HUDEP-2 (cell line): ENCODE measurements around the gene TWIST2.

Experiments
- DNase-seq, 76 experiments: peaks; one replicate each; lab custom pipeline; 2025; ENCODE audit not compliant: unreplicated experiment in 76 of 76; lab: John Stamatoyannopoulos, UW

TWIST2 gene

DNA sequence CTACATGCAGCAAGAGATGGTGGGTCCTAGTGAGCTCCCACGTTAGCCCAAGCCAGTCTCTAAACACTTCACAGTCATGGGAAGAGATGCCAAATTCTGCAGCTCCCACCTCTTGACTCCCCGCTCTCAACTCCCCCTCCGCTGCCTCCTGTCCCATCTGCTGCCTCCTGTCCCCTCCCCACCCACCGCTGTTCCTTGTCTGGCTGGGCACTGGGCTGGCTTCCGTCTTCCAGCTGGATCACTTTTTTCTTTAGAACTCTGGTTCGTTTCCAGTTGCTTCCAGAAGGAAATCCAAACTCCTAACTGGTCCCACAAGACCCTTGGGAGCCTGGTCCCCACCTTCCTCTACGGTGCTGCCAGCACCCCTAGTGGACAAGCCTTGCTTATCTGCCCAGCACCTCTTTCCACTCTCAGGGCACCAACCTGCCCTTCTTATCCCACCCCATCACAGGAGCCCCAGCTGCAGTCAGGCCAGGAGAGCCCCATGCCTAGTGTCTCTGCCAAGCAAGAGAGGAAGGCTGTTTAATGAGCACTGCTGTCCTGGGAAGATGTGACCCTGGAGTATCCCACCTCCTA, 12.1 kb upstream of the TWIST2 start:
- DNase-seq = no peak

DNA sequence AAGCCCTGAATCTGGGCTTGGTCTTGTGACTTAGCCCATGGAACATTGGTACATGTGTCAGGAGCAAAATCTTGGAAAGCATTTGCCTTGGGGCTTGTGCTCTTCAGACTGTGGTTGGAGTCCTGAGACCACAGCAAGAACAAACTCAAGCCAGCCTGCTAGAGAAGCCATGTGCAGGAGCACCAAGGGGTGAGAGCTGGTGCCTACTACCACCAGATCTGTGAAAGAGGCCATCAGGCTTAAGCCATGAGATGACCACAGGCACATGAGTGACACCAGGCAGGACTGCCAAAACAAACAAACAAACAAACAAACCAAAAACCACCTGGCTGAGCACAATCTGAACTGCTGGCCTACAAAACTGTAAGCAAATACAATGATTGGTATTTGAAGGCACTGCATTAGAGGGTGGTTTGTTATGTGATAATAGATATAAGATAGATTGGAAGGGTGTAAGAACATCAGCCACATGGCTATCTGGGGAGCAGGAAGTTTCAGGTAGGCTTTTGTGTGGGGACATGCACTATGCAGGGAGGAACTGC, 9.0 kb upstream of the TWIST2 start:
- no peak for DNase-seq

DNA sequence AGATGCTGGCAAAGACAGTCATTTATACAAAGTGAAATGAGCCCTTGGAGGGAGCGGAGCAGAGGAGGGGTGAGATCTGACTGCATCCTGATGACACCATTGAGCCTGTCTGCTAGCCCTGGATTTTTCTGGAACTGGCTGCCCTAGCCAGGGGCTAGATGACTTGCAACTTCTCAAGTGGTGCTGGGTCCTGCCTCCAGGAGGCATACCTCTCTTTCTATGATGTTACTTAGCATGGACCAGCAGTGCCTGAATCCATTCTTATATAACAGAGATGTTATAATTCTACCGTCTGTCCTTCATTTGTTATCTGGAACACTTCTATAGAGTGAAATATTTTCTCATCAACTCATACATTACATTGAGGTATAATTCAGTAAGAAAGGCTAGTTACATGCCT, 8.5 kb upstream of the TWIST2 start:
- no peak for DNase-seq

DNA sequence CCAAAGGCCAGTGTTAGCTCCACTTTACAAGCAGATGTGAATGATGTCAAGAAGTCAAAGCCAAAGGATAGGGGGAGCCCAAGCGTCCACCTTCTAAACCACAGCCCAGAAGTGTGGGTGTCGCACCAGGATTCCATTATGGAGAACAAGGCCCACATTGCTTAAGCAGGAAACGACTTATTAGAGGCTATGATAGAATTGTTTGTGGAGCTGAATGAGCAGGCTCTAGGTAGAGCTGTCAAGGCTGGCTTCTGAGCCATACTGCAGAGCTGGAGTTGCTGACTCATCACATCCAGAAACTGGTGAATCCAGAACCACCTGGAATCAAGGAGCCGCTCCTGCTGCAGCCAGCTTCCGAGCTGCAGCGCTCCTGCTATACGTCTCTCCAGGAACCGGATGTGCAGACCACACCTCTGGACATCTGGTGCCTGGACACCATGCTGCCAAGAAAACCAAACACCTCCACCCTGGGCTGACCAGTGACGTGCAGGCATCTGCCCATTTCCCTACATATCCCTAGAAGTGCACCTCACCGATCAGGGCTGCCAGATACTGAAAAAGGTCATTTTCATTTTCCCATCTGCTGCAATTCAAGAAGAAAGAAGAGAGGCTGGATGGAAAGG, 6.2 kb upstream of the TWIST2 start:
- DNase-seq = no peak

DNA sequence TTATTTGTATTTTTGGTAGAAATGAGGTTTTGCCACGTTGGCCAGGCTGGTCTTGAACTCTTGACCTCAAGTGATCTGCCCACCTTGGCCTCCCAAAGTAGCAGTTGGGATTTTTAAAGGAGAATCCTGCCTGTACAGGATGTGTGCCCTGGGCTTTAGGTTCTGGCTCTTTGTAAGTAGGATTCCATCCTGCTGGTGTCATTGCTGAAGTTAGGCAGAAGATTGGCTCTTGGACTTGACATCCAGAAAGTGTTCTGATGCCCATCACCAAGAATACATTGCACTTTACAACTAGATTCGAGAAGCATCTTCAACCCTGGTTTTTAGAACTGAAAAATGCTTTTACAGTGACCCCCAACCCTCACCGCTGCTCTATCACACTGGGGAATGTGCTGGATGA, 4.4 kb upstream of the TWIST2 start:
- DNase-seq = no peak

DNA sequence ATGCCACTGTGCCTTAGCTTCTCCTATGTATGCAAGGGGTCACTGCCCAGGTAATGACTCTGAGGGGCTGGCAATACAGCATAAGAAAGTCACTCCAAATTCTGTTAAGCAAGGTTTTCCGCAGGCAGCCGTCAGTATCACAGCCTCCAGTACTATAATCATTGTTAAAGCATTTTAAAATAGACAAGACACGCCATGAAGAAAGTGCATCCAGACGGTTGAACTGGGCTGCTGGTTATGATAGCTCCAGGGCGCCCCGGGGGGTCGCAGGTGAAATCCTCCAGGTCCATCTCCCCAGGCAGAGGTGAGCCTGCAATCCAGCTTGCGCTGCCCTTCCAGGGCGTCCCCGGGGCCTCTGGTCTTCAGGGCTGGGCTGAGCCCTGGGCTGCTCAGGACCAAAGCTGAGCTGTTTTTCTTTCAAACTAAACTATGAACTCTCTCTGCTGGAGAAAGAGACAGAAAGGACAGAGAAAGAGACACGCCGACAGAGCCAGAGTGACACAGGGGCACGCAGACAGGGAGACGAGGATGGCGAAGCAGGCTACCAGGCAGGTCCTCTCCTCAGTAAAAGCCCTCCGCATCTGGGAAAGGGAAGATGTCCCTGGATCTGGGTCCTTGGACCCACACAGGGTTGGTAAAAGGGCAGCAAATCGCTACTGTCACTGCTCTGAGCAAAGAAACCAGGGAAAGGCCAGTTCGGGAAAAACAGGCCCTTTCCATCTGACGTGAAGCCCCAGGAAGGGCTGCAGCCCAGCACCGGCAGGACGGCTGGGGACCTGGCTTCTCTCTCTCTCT, 2.1 kb upstream of the TWIST2 start:
- DNase-seq = no peak

DNA sequence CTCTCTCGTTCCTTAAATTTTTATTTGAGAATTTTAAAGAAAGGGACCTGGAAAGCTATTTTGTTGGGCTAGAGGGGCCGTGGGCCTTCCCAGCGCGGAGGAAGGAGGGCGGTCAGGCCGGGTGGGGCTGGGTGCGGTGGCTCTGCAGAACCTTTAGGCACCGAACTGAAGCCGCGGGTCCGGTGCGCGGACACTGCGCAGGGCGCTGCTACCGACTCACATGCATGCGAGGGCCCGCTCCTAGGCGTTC, 1.6 kb upstream of the TWIST2 start:
- no peak for DNase-seq

DNA sequence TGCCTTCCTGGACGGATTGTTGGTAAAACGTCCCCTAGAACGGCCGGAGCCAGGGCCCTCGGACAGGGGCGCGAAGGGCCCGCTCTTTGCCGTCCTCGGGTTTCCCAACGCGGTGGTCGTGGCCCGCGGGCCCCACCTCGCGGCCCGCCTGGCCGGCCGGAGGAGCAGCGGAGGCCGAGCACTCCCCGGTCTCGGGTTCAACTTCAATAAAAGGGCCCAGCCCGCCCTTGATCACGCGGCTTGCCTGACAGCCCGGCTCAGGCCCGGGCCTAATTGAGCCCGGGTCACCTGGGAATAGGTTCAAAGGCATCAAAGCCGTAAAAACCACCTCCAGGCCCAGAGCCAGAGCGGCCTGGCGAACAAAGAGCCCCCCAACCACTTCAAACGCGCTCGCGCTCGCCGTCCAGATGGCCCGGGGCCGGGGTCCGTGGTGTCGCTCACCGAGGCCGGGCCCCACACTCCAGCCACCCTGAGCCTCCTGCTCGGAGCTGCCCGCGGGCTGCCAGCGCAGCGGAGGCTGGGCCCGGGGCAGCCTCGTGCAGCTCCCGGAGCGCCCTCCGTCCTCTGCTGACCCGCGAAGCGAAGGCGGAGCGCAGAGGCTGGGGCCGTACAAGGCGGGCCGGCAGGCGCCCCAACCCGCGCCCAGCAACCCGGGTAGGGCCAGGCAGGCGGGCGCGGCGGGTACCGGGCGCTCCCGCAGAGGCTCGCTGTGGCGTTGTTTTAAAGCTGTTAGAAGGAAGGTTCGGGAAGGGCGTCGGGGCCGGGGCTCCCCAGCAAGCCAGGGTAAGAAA, 1.1 kb upstream of the TWIST2 start:
- no peak for DNase-seq

DNA sequence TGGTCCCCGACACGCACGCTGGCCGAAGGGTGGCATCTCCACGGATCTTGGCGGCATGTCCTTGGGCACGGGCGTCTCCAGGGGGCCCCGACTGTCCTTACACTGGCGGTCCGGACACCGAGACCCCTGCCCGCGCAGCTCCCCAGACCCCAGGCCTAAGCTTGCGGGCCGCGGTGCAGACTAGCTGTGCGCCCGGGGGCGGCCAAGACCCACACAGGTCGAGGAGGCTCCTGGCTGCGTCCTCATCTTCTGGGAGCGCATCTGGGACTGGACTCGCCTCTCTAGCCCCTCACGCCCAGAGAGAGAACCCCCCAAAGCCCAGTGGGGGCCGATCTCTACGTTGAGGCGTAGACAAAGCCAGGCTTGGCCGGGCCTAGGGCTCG, 475 bp upstream of the TWIST2 start:
- no peak for DNase-seq

DNA sequence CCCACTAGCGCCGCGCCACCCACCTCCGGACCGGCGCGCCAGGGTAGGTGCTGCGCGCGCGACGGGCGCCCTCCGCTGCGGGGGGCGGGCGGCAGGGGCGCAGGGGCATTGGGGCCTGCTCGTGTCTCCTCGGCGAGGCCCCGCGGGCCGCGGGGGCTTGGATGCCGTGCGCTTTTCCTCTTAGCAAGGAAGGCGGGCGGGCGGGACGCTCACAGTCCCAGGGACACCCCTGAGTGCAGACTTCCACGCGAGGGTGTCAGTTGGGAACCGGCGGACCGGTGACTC, 748 bp downstream of the TWIST2 start:
- no peak for DNase-seq

DNA sequence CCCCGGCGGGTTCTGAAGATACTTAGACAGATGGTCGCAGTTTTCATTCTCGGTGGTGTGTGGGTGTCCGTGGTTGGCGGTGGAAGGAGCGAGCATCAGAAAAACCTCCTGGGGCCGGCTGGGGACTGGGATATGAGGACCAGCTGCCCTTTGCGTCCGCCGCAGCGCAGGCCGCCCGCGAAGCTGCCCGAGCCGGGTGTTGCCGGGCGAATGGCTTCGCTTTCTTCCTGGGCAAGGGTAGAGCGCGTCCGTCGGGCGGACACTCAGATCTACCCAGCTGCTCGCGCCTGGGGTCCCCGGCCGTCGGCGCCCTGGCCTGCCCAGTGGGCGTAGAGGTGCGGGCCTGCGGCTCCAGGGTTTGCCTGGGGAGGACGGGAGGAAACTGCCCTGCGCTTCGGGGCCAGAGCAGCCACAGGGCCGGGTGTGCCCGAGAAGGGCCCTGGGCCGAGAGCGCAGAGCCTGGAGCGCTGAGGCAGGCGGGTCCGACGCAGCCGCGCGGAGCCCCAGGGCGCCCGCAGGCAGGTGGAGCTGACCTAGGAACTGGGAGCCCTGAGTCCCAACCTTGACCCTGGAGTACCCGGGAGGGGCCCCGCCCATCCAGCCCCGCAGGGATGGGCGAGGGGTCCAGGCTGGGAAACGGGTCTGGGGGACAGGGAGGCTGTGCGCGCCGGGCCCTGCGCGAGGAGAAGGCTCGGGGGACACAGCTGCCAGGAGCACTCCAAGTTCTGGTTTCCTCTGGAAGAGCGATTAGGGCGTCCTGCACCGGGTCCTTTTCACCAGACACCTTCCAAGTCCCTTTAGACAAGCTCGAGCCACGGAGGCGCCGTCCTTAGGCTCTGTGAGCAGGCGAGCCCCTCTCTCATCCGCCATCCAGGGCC, 1.3 kb downstream of the TWIST2 start:
- DNase-seq = peak in 1 of 76 experiments; percentile 1

DNA sequence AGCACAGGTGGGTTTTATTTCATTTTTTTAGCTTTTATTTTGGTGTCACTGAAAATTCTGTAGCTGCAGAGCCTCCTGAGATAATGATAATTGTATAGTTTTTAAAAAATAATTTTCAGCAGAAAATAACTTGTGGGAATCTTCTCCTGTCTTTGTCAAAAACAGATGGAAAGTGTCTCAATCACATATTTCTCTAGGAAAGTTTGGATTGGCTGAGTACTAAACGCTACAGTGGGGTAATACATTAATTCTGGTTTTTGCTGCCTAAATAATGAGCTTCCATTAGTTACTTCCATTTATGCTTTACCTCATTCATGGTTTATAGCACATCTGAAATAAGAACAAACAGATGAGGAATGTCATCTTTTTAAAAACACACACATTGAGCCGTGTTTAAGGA, 2.2 kb downstream of the TWIST2 start:
- no peak for DNase-seq

DNA sequence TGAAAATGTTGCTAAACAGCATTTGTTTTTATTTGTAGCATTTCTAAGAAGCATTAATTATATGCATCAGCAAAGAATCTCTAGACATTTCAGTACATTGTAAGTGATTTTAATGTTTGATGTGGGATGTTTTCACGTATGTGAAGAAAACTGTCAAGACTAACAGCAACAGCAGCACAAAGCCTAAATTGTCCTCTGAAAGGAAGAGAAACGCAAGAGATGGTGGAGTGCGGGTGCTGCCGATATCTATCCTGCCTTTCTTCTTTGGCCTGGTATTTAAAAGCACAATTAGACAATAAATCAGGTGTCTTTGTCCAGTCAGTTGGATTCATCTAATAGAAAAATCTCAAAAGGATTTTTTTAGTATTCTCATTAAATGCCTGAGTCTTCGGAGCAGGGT, 3.1 kb downstream of the TWIST2 start:
- no peak for DNase-seq

DNA sequence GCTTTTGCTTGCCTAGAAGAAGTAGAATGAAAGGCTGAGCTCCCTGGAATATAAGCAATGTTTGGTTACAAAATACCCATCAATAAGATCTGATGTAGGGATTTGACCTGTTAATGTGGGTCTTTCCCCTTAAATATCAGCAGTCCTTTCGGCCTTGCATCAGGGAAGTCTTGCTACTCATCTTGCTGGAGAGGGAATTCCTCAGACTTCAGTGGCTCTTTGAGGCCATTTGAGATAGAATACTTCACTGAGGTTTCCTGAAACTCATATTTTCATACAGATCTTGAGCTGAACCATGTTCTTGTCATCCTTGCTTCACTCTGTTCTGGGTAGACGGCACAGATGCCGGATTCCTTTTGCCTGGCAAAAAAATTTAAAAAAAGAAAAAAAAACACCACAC, 3.9 kb downstream of the TWIST2 start:
- no peak for DNase-seq

DNA sequence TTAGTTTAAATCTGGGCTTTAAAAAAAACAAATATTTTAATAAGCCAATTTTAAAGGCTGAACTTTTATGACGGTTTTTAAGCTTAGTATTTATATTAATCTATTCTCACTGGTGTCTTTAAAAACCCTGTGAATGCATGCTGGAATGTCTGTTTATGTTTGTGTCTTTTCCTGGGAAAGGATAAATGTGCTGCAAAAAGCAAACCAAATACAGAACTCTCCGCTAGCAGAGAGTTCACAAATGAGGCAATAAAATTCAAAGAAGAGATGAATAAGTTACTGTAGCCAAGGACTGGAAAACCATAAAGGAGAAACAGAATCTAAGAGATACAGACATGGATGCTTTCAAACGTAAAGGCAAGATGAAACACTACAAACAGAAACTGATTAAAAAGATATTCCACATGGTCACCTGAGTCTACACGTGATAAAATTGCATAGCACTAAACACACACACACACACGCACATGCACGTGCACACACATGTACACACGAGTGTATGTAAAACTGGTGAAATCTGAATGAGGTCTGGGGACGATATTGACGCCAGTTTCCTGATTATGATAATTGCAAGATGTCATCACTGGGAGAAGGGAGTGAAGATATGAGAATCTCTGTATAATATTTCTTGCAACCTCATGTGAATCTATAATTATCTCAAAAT, 4.5 kb downstream of the TWIST2 start:
- DNase-seq = no peak

DNA sequence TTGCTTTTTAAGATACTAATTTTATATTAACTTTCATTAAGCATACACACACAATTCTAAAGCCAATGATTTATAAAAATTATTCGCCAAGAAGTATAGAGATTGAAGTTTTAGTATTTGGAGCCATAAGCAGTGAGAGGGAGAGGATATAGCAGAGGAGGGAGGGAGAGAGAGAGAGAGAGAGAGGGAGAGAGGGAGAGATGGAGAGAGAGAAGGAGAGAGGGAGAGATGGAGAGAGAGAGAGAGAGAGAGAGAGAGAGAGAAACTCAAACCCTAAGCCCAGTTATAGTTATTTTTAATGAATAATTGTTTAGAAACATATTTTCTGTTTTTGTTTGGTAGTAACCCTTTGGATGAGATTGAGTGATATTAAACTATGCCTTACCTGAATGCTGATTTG, 5.3 kb downstream of the TWIST2 start:
- DNase-seq = no peak

DNA sequence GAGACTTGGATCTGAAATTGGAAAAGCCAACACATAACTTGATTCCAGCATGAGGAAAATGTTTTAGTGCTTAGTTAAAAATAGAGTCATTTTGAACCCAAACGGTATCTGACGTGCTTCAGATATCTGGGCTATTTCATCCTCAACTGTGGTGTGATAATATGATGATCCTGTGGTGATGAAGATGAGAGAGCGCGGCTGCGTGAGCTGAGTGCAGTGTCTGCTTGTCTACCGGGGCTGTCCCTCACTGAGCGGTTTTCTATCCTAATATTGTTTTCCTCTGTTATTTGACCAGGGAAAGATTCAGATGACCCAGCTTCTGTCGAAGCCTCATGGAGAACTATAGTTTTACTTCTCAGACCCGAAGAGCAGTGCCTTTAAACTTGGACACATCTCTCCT, 5.8 kb downstream of the TWIST2 start:
- DNase-seq = no peak

DNA sequence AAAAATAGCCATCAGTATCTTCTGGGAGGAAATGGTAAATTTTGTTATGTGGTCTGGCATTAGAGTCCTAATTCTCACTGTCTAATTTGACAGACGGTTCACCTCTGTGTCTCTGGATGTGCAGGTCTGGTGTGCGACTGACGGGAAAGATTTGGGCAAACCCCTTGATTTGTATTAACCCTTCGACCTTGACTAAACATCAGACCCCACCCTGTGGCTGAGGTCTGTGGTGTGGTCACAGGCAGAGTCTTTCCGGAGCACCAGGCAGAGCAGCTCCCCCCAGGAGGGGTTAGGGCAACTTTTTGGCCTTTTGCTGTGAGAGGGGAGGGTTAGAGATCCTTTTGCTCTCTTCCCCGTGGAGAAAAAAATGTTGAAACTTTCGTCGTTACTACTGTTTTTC, 6.4 kb downstream of the TWIST2 start:
- no peak for DNase-seq

DNA sequence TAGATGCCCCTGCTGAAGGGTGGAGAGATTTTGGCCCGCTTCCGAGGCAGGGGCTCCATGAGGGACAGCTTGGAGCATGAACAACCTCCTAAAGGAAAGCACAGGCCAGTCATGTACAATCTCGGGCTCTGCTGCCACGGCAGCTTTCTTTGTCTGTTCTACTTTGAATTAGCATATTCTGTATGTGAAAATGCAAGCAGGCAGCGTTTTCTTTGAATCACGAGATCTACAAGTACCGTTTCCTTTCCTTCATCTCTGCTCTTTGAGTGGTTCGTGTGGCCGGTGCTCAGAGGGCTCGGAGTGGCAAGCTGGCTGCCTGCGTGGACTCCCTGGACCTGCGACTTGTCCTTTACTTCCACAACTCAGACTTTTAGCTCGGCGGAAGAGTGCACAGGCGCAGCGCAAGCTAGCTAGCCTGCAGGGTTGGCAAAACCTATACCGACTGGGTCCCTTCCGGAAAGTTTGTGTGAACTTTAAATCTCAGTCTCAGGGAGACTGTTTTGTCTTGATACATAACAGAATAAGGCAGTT, 6.9 kb downstream of the TWIST2 start:
- DNase-seq = no peak

DNA sequence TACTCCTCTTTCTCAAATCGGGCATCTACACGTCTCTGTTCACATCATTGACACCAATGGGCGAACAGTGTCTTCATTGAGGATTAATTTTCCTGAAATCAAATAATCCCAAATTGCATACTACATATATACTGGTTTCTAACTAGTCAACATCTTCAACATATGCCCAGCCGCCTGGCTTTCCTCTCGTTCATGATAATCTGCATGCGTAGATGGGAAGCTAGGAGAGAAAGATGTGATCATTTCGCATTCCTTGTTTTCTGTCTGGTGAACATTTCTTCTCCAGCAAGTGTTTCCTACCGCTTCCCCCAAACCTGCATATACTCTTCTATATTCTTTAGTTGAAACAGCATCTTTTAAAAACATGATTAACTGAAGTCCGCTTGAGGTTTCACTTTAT, 7.4 kb downstream of the TWIST2 start:
- DNase-seq = no peak
